GM19395 (cell line): ENCODE results near the gene SPRED1.
A peak's percentile ranks its signal among the peaks of the same experiment; 100 is the strongest.

Source experiments
- ATAC-seq: cut with Tn5 transposase; IDR thresholded peaks from one replicate; pipeline ENCODE4 v1.9.1; 2021; ENCODE audit warnings: mild to moderate bottlenecking, moderate library complexity; ENCODE audit not compliant: unreplicated experiment

The SPRED1 gene

DNA sequence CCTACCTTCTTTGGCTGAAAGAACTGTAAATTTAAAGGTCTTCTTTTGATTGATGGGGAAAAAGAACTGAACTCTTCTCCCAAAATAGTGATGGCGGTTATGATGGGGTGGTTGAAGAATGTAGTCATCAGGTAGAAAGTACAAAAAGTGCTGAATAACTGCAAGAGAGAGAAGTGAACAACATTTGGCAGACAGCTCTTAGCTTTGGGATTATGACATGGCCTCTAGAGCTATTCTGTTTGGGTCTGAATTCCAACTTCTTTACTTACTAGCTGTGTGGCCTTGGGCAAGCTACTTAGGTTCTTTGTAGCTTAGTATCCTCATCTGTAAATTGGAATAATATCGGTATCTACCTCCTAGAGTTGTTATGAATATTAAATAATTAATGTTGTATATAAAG is 91.7 kb downstream of the SPRED1 start:
- ATAC-seq, result no peak

DNA sequence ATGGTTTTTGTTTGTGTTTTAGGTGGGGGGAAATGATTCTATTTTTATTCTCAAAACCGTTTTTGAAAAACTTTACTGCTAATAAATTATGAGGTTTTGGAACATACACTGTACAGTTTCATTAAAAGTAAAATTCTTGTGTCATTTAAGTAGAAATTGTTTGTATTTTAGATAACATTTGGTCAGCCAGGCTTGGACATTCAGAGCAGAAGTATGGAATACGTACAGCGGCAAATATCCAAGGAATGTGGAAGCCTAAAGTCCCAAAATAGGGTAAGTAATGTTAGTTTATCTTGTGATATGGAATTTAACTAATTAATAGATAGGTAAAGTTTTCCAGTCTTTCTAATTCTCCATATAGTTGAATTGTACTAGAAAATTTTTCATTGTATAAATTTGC is 96.6 kb downstream of the SPRED1 start:
- ATAC-seq, result no peak

DNA sequence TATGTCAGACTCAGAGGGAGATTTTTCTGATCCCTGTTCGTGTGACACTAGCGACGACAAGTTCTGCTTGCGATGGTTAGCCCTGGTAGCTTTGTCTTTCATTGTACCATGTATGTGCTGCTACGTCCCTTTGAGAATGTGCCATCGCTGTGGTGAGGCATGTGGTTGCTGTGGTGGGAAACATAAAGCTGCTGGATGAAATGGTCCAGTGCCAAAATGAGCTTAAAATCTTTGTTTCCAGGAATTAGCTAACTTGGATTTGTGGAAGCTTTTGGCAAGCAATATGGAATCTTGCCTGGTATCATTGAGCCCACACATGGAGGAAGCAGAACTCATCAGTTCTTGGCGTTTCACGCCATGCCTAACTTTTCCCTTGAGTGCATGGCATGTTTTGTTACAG is 98.8 kb downstream of the SPRED1 start:
- ATAC-seq, result no peak

DNA sequence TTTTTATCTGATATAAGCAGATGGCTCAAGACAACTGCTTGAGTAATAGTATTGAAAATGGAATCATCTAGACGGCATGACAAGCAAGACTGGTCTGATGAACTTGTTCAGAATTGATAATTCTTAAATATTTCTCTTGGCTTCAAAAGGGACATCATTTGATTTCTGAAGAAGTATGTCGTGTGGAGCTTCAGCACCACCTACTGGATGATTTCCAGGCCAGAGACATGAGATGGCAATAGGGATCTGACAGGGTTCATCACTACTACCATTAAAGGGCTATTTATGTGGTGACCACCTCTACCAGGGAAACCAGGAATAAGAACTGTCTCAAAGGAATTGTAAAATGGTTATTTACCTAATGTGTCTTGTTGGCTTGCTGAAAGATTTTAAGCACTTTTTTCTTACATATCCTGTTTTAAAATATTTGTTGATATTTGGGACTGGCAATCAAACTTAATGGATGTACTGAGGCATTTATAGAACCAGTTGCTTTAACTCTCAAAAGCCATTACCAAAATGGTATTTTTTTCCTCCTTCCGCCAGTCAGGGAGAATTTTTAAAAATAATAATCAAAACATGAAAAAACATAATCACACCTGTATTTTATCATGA is 101.8 kb downstream of the SPRED1 start:
- no peak for ATAC-seq

DNA sequence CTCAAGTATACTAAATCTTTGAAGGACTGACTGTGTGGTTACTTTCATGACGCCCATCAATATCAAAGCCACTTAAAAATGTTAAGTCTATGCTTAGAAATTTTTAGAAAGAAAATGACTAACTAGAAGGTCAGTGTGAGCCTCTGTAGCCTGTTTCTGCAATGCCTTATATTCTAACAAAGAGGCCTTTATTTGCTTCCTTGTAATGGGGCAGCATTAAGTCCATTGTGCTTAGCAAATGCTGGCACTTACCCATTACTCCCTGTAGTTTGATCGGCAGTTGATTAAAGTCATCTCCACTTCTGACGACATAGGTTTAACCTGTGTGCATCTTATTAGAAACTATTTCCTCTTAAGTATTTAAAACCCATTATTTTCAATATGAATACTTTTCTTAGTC is 109.7 kb downstream of the SPRED1 start:
- no peak for ATAC-seq

DNA sequence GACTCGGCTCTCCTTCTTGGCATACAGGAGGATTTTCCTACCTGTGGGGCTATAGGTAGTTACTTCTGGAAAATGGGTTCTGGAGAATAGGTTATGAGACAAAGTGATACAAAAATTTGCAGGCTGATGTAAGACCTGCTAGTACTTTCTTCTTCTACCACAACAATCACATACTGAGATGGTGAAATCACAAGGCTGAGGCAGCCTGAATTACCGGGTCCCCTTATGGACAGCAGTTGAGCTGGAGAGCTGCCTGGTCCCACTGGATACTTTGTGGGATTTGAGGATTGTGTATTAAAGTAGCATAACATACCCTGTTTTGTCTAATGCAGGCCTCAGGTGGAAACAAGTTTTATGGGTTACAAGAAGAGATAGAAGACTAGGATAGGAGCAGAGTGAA is 114.8 kb downstream of the SPRED1 start:
- no peak for ATAC-seq

DNA sequence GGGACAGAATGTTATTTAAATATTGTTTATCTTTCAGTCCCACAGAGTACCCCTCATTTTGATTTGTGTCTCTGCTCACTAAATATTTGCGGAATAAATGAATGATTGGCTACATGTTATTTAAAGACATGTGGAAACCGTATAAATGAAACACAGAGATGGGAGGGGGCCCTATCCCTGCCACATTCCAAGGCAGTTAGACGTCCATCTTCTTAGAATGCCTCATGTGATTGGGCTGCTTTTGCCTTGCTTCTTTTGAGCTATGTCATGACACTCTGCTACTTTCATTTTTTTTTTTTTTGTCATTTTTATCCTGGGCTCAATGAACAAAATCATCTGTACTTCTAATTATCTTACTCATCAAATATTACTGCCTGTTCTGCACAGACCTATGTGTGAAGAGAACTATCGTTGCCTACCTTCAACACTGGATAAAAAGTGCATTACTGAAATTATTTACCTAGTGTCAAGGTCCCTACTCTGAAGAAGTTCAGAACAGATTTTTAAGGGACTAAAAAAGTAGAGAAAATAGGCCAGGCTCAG is 117.4 kb downstream of the SPRED1 start:
- no peak for ATAC-seq

DNA sequence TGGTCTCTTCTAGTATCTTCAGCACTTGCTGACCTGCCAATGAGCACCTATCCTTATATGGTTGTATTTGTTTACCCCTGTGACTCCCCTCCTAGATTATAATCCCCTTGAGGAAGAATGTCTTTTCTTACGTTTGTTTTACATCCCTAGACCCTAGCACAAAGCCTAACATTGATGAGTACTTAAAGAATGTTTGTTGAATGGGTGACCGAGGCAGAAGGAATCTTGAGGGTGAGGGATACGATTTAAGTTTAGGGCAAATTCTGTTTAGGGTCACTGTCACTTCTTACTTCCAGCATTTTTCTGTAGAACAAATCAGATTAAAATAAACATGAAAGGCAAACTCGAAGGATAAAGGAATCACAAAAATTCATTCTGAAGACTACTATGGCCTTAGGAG is 120.4 kb downstream of the SPRED1 start:
- ATAC-seq, result no peak

DNA sequence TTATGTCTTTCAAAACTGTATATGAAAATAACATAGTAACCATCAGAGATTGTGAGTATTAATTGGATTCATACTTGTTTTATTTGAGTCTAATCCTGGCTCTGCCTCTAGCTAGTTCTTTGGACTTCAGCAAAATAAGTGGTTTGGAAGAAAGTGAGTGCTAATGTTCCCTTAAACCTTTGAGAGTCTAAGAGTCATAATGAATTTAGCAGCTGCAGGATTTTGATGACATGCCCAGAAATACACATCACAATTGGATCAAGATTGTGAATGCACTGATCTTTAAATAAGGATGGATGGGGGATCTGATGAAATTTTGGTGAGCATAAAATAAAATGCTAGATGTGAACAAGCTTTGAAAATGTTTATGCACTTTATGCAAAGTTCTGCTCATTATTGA is 121.4 kb downstream of the SPRED1 start:
- no peak for ATAC-seq

DNA sequence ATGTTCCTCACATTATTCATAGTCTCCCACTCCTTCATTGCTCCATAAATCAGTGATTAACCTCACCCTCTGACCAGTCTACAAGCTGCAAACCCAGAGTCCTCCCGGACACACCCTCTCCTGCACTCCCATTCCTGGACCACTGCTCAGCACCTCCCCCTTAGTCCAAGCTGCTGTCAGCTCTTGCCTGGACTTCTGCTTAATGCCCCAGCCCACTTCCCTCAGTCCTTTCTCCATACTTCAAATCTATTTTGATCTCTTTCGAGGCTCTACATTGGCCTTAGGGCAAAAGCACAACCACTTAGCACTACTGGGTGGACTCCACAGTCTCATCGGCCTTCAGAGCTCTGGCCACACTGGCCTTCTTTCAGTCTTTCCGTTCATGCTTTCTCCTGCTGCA is 121.9 kb downstream of the SPRED1 start:
- no peak for ATAC-seq

DNA sequence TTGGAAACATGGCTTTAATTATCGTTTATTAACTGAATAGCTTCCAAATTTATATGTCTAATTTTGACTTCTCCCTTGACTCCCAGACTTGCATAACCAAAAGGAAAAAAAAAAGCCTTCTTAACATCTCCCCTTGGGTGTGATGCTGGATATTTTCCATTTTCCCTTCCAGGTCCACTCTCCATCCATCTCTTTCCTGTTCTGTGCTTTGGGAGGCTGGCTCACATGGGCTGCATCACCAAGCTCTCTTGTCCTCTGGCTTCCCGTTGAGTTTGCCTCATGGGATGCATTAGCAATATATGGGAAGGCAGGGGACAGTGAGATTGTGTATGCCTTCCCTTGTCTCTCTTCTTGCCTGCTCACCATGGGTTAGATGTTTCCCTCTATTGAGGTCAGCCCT is 123.4 kb downstream of the SPRED1 start:
- ATAC-seq, result no peak

DNA sequence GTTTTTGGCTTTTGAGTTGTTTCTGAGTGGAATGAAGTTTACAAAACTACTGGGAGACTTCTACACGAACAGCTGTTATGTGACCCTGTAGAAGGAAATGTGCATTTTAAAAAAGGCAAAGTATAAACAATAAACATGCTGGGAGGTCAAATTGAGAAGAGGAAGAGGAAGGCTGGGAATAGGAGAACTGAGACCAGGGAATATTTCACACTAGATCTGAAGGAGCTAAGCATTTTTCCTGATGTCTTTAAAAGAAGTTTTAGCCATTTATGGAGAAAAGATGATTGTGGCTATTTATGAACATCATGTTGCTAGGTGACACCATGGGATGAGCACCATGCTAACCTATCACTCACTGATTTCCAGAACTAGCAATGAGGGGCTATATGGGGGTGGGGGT is 125.0 kb downstream of the SPRED1 start:
- ATAC-seq, result no peak

DNA sequence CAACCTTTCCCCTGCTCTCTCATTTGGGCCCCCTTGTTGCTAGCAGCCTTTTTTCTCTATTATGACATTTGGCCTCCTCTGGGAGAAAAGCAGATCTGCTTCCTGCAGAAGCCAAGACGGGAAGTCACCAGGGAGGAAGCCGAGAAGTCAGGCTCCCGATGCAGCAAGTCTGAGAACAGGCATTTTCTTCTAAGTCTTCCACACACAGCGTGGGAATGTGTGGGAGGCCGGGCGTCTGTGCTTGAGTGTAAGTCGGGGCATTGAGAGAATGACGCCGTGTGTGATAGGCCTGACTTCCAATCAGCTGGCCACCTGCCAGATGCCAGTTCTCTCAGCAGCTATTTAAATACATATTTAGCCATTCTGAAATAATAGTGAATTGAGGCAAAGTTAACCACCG is 125.5 kb downstream of the SPRED1 start:
- ATAC-seq, result no peak

DNA sequence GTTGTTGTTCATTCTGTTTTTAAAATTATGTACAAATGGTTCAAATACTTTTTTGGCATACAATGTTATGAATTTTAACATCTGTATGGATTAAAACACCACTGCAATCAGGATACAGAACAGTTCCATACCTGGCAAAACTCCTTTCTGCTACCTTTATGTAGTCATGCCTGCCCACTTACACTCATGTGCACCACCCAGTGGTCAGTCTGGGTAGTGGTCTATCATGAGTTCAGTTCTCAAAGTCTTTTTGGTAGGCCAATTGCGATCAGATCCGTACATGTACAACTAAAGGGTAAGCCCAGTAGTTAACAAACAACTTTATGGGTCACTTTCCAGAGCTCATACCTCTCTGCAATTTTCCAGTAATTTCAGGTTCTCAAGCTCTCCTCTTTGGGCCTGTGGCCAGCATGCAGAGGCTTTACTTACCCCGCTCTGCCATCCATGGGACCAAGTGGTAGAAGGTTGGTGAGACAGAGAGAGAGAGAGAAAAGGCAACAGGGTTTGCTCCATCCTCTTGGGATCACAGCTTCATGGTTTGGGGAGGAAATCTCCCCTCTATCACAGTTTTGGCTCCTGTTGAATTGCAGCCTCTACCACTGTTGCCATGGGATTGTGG is 137.4 kb downstream of the SPRED1 start:
- ATAC-seq, result peak; percentile 85

DNA sequence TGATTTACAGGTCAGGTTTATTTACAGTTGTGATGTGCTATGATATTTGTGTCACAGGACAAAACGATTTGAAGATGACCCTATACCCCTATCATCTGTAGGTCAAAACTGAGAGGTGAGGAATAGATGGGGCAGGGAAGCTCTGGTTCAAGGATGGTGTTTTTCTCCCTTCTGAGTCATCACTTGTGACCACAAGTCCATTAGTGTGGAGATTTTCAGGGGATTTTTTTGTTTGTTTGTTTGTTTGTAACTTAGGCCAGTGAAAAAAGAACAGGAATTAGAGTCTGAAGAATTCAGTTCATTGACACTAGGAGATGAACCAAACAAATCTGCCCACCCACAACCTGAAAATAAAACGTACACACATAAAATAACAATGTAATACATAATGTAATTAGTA is 138.6 kb downstream of the SPRED1 start:
- ATAC-seq, result no peak

DNA sequence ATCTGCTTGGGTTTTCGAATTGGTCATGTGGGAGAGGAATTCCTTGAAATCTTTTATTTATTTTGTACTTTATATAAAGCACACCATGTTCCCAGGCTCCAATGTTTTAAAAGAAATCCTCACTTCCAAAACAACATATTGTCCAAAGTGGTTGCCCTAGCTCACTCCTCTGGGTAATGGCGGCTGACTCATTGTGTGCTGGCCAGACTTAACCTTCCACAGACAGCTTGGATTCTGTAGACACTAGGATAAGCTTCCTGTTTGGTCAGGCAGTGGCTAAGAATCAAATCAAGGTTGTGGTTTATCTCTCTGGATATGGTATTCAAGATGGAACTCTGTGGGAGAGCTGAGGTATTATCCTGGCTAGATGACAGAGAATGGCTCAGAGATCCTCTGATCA is 145.5 kb downstream of the SPRED1 start:
- no peak for ATAC-seq

DNA sequence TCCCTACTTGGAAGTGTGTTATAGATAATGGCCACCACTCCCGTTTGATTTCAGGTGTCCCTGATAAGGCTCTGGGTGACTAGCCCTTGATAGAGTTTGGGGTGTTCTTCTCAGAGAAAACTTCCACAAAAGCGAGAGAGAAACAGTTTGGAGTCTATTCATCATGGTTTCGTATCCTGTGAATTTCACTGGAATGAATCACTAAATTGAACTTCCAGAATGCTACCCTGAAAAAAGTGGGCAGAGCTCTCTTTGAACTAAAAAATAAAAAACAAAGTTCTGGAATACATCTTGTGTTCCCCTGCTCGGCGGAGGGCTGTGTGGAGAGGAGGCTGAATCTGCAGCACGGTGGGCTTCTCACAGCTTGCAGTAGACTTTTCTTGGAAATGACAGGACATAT is 148.5 kb downstream of the SPRED1 start:
- ATAC-seq, result no peak

DNA sequence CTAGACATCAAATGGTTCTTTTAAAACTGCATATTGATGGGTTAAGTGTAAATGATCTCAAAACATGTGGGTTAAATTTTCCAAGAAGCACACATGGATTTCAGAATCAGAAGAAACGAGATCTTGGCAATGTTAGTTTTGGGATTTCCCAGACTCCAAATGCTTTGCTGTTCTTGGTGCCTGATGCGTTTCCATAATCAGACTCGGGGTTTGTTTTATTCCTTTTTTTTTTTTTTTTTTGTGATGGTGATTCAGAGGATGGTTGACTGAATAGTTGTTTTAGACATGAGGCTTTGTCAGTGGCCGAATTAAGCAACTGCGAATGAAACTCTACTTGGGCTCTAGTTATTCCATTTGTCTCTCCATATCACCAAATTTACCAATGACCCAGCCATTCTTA is 149.1 kb downstream of the SPRED1 start:
- ATAC-seq, result no peak

DNA sequence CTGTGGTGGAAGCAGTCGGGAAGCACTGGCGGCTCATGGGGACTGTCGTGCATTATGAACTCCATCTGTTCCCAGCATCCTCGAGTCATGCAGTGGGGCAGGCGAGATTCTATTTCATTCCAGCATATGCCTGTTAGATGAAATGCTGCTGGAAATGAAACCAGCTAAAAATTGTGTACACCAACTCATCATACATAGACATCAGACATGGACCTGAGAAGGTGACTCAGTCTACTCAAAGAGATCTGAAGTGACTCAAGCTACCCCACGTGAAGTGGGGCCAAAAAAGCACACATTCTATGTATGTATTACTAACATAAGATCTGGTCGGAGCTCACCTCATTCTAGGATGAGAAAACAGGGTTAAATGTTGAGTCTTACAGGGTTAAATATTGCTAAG is 153.8 kb downstream of the SPRED1 start:
- no peak for ATAC-seq
